ENCODE measurements around the gene ZP1. TPM values are rescaled to one million over a fixed set of nuclear protein-coding genes. Genes with fewer than 3 reads are reported as not detected.

The ZP1 gene
- total RNA-seq, 1 experiment from 2014 or later, result not detected

GRCh38 chr11:60872961-60873524 lies 5.7 kb downstream of the ZP1 start:
- in situ Hi-C loops (cut with HindIII; ENCODE audit: low sequenced_read_pairs), result no loop called here
- DNase-seq (ENCODE audit: low spot score), result peak; percentile 72

GRCh38 chr11:60873533-60873932 lies 6.2 kb downstream of the ZP1 start:
- DNase-seq (ENCODE audit: low spot score), result no peak
- in situ Hi-C loops (cut with HindIII; ENCODE audit: low sequenced_read_pairs), result no loop called here

- in situ Hi-C loops (cut with HindIII; ENCODE audit: low sequenced_read_pairs), result no loop called here
- DNase-seq (ENCODE audit: low spot score), result no peak
Measured at GRCh38 chr11:60874421-60875365, 7.4 kb downstream of the ZP1 start.

- in situ Hi-C loops (cut with HindIII; ENCODE audit: low sequenced_read_pairs), result no loop called here
- DNase-seq (ENCODE audit: low spot score), result no peak
Measured at GRCh38 chr11:60875366-60876167, 8.2 kb downstream of the ZP1 start.

- no peak for DNase-seq (ENCODE audit: low spot score)
- in situ Hi-C loops (cut with HindIII; ENCODE audit: low sequenced_read_pairs), result no loop called here
Measured at GRCh38 chr11:60876168-60876485, 8.8 kb downstream of the ZP1 start.

GRCh38 chr11:60878245-60879101 lies 11.1 kb downstream of the ZP1 start:
- in situ Hi-C loops (cut with HindIII; ENCODE audit: low sequenced_read_pairs), result no loop called here
- DNase-seq (ENCODE audit: low spot score), result no peak

- in situ Hi-C loops (cut with HindIII; ENCODE audit: low sequenced_read_pairs), result no loop called here
- no peak for DNase-seq (ENCODE audit: low spot score)
Measured at GRCh38 chr11:60879104-60879503, 11.8 kb downstream of the ZP1 start.

- DNase-seq (ENCODE audit: low spot score), result no peak
- in situ Hi-C loops (cut with HindIII; ENCODE audit: low sequenced_read_pairs), result no loop called here
Measured at GRCh38 chr11:60879971-60880588, 12.7 kb downstream of the ZP1 start.

GRCh38 chr11:60880643-60881282 lies 13.4 kb downstream of the ZP1 start:
- DNase-seq (ENCODE audit: low spot score), result no peak
- in situ Hi-C loops (cut with HindIII; ENCODE audit: low sequenced_read_pairs), result no loop called here

- in situ Hi-C loops (cut with HindIII; ENCODE audit: low sequenced_read_pairs), result no loop called here
- DNase-seq (ENCODE audit: low spot score), result peak; percentile 77
Measured at GRCh38 chr11:60887556-60887955, 20.2 kb downstream of the ZP1 start.

- in situ Hi-C loops (cut with HindIII; ENCODE audit: low sequenced_read_pairs), result no loop called here
Measured at GRCh38 chr11:60889869-60890311, 22.5 kb downstream of the ZP1 start.

GRCh38 chr11:60890696-60891095 lies 23.4 kb downstream of the ZP1 start:
- DNase-seq (ENCODE audit: low spot score), result no peak
- in situ Hi-C loops (cut with HindIII; ENCODE audit: low sequenced_read_pairs), result no loop called here

More at GRCh38 chr11:60889869-60890311, 22.5 kb downstream of the ZP1 start:
- no peak for DNase-seq (ENCODE audit: low spot score)

- in situ Hi-C loops (cut with HindIII; ENCODE audit: low sequenced_read_pairs), result no loop called here
Measured at GRCh38 chr11:60891103-60891741, 23.9 kb downstream of the ZP1 start.

GRCh38 chr11:60895687-60896086 lies 28.3 kb downstream of the ZP1 start:
- in situ Hi-C loops (cut with HindIII; ENCODE audit: low sequenced_read_pairs), result no loop called here
- DNase-seq (ENCODE audit: low spot score), result no peak

More at GRCh38 chr11:60891103-60891741, 23.9 kb downstream of the ZP1 start:
- DNase-seq (ENCODE audit: low spot score), result peak; percentile 41

GRCh38 chr11:60897496-60897895 lies 30.2 kb downstream of the ZP1 start:
- no peak for DNase-seq (ENCODE audit: low spot score)
- in situ Hi-C loops (cut with HindIII; ENCODE audit: low sequenced_read_pairs), result no loop called here

- in situ Hi-C loops (cut with HindIII; ENCODE audit: low sequenced_read_pairs), result no loop called here
- peak; percentile 73 for DNase-seq (ENCODE audit: low spot score)
Measured at GRCh38 chr11:60899046-60899936, 31.9 kb downstream of the ZP1 start.

- DNase-seq (ENCODE audit: low spot score), result no peak
- in situ Hi-C loops (cut with HindIII; ENCODE audit: low sequenced_read_pairs), result no loop called here
Measured at GRCh38 chr11:60899977-60900376, 32.6 kb downstream of the ZP1 start.
